ENCODE measurements around the gene RTN4IP1. TPM values are rescaled to one million over a fixed set of nuclear protein-coding genes. Genes with fewer than 3 reads are reported as not detected.

RTN4IP1 gene
- total and polyA plus RNA-seq, 2 of the 13 experiments (the other 11 are each of a cell fraction or from before 2014, with no cell fraction given): 5.5 to 17.2 TPM

DNA sequence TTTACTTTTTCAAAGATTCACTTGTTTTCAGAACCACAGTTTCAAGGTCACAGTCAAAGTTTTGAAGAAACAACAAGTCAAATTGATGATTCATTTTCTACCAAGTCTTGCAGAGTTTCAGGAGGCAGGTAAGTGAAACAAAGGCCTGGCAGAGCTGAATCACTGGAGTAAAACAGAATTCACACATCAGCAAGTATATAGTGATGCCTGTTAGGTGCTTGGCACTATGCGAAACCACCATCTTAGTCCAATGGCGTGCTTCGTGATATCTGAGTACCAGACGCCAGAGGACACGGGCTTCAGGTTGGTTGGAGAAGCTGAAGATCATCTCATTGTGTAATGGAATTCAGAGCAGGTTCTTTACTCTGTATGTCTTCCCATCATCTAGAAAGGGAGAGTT, 75.9 kb downstream of the RTN4IP1 start:
- Histone ChIP-seq H4K20me1 (ENCODE audit: insufficient read depth, low read length) (no peaks in the 10 kb centered on the region), H3K36me3 (replicated peaks in 1 of 2; ENCODE audit: control insufficient read depth in 1 of 2, insufficient read depth in 2 of 2, low read length in 2 of 2) (peaks cover 8 to 36% of the 10 kb centered on the region in 2 experiments; a peak in 4 of 5 replicates), H3K27me3 (ENCODE audit: control insufficient read depth in 1 of 2, insufficient read depth in 2 of 2, low read length in 2 of 2) (no peaks in the 10 kb centered on the region), H3K4me1 (ENCODE audit: insufficient read depth, low read length) (peaks cover 30% of the 10 kb centered on the region), H3K27ac (ENCODE audit: extremely low read length, insufficient read depth, low read length) (no peak overlapping the region), H3K9ac (ENCODE audit: insufficient read depth, low read depth, low read length) (no peak overlapping the region), H3K9me3 (ENCODE audit: low read length) (no peaks in the 10 kb centered on the region), H3K4me3 (replicated peaks in 1 of 3; ENCODE audit: insufficient read depth in 1 of 3, low read depth in 2 of 3, low read length in 3 of 3) (no peak overlapping the region), H3K4me2 (ENCODE audit: low read depth, low read length) (no peak overlapping the region), H3K79me2 (ENCODE audit: insufficient read depth, low read length) (no peaks in the 10 kb centered on the region), H2AFZ (ENCODE audit: low read length) (no peak overlapping the region)
- WGBS (ENCODE audit: low lambda C conversion rate): 100% methylated on average over 5 of the region's 5 CpGs
- ATAC-seq (no peak), DNase-seq (ENCODE audit: low spot score) (no peak), FAIRE-seq (peak; percentile 8)
- intact Hi-C loops (cut with micrococcal nuclease; ENCODE audit: unreplicated experiment): no loop called here
- in situ Hi-C loops (cut with HindIII; ENCODE audit: extremely low pct_ligation_motif_present, low pct_unique_long_range_greater_than_20kb): no loop called here
- no TSS peak for BruUV-seq (replicated peaks)
- POLR2A ChIA-PET: no interaction called here
- CTCF ChIA-PET (ENCODE audit: low intra/inter-chr PET ratio, low total read pairs): no interaction called here
- TF ChIP-seq KAT2B (IDR thresholded peaks at IDR 0.05; ENCODE audit: borderline replicate concordance, low read depth, low read length) (no peak), ZNF768 (CRISPR knock-in tag; IDR thresholded peaks at IDR 0.05) (no peak), RELA (CRISPR knock-in tag; IDR thresholded peaks at IDR 0.05) (no peak), ZFP36L2 (CRISPR knock-in tag; IDR thresholded peaks at IDR 0.05) (no peak)

DNA sequence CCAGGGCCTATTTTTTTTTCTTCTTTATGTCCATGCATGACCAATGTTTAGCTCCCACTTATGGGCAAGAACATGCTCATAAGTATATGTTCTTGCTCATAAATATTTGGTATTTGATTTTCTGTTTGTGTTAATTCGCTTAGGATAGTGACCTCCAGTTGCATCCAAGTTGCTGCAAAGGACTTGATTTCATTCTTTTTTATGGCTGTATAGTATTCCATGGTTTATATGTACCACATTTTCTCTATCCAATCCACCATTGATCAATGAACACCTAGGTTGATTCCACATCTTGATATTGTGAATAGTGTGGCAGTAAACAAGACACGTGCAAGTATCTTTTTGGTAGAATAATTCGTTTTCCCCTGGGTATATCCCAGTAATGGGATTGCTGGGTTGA, 78.1 kb downstream of the RTN4IP1 start:
- Histone ChIP-seq H3K4me3 (replicated peaks in 1 of 3; ENCODE audit: insufficient read depth in 1 of 3, low read depth in 2 of 3, low read length in 3 of 3) (no peak overlapping the region), H3K9ac (ENCODE audit: insufficient read depth, low read depth, low read length) (no peak overlapping the region), H2AFZ (ENCODE audit: low read length) (no peak overlapping the region), H3K36me3 (replicated peaks in 1 of 2; ENCODE audit: control insufficient read depth in 1 of 2, insufficient read depth in 2 of 2, low read length in 2 of 2) (peaks cover 8 to 36% of the 10 kb centered on the region in 2 experiments; a peak in 4 of 5 replicates), H3K4me1 (ENCODE audit: insufficient read depth, low read length) (peaks cover 33% of the 10 kb centered on the region), H3K79me2 (ENCODE audit: insufficient read depth, low read length) (no peaks in the 10 kb centered on the region), H3K4me2 (ENCODE audit: low read depth, low read length) (no peak overlapping the region), H3K27me3 (ENCODE audit: control insufficient read depth in 1 of 2, insufficient read depth in 2 of 2, low read length in 2 of 2) (no peaks in the 10 kb centered on the region), H4K20me1 (ENCODE audit: insufficient read depth, low read length) (no peaks in the 10 kb centered on the region), H3K27ac (ENCODE audit: extremely low read length, insufficient read depth, low read length) (no peak overlapping the region), H3K9me3 (ENCODE audit: low read length) (no peaks in the 10 kb centered on the region)
- ChIA-PET POLR2A (no interaction called here), CTCF (ENCODE audit: low intra/inter-chr PET ratio, low total read pairs) (no interaction called here)
- DNase-seq (ENCODE audit: low spot score) (no peak), FAIRE-seq (no peak), ATAC-seq (no peak)
- BruUV-seq (replicated peaks): no TSS peak
- 93% methylated on average over 3 of the region's 3 CpGs for WGBS (ENCODE audit: low lambda C conversion rate)
- intact Hi-C loops (cut with micrococcal nuclease; ENCODE audit: unreplicated experiment) (no loop called here), in situ Hi-C loops (cut with HindIII; ENCODE audit: extremely low pct_ligation_motif_present, low pct_unique_long_range_greater_than_20kb) (no loop called here)
- TF ChIP-seq PAX8 (CRISPR knock-in tag; IDR thresholded peaks at IDR 0.05; ENCODE audit: borderline replicate concordance) (no peak), ZMAT5 (CRISPR knock-in tag; IDR thresholded peaks at IDR 0.05; ENCODE audit: borderline replicate concordance, low read depth) (no peak), ZNF382 (CRISPR knock-in tag; IDR thresholded peaks at IDR 0.05; ENCODE audit: borderline replicate concordance) (no peak), ZNF280B (CRISPR knock-in tag; IDR thresholded peaks at IDR 0.05; ENCODE audit: borderline replicate concordance) (no peak), SETDB1 (CRISPR knock-in tag; IDR thresholded peaks at IDR 0.05; ENCODE audit: borderline replicate concordance) (no peak), ZBTB44 (CRISPR knock-in tag; IDR thresholded peaks at IDR 0.05) (no peak), ZNF672 (CRISPR knock-in tag; IDR thresholded peaks at IDR 0.05) (no peak), ZNF776 (CRISPR knock-in tag; IDR thresholded peaks at IDR 0.05) (no peak), STAT6 (CRISPR knock-in tag; IDR thresholded peaks at IDR 0.05; ENCODE audit: borderline replicate concordance) (no peak)

All from HepG2 (cell line).